ENCODE results near the gene AFF3.

DNA sequence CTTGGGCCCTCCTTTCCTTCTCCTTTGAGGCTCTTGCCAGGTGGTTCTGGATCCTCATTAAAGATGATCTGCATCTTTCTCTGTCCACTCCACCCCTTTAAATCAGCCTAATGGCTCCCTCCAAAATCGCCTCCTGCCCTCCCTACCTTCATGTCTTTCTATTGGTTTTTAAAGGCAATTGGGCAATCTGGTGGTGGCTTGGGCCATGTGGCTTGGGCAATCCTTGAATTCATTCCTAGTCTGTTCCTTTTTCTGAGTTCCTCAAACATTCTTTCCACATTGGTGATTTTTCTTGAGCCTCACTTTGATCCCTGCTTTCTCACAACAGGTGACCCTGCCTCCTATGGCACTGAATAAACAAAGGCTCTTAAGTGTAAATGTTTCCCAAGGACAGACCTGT is 386.3 kb downstream of the AFF3 start:
- TF ChIP-seq, protein P1, sequence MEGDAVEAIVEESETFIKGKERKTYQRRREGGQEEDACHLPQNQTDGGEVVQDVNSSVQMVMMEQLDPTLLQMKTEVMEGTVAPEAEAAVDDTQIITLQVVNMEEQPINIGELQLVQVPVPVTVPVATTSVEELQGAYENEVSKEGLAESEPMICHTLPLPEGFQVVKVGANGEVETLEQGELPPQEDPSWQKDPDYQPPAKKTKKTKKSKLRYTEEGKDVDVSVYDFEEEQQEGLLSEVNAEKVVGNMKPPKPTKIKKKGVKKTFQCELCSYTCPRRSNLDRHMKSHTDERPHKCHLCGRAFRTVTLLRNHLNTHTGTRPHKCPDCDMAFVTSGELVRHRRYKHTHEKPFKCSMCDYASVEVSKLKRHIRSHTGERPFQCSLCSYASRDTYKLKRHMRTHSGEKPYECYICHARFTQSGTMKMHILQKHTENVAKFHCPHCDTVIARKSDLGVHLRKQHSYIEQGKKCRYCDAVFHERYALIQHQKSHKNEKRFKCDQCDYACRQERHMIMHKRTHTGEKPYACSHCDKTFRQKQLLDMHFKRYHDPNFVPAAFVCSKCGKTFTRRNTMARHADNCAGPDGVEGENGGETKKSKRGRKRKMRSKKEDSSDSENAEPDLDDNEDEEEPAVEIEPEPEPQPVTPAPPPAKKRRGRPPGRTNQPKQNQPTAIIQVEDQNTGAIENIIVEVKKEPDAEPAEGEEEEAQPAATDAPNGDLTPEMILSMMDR (IDR thresholded peaks at IDR 0.05): no peak
- no peak for TF ChIP-seq POLR2A (IDR thresholded peaks at IDR 0.05)

Measured in right lobe of liver (tissue), 4 donors.